Colonic mucosa (tissue), 4 donors: ENCODE data around the gene PHLDB2. TPM values are rescaled to one million over a fixed set of nuclear protein-coding genes. Genes with fewer than 3 reads are reported as not detected.

Source experiments
- DNase-seq: peaks from one replicate; pipeline ENCODE4 v3.0.0-alpha.2; 2020
- H3K27ac ChIP-seq: fragments of 200-600 bp; one replicate; pipeline ENCODE4 v1.8.0; 2021
- H3K27me3 ChIP-seq: fragments of 200-600 bp; one replicate; pipeline ENCODE4 v1.8.0; 2021
- H3K36me3 ChIP-seq: fragments of 200-600 bp; one replicate; pipeline ENCODE4 v1.8.0; 2021
- H3K4me1 ChIP-seq: fragments of 200-600 bp; one replicate; pipeline ENCODE4 v1.8.0; 2021; ENCODE audit warnings: mild to moderate bottlenecking
- H3K4me3 ChIP-seq: fragments of 200-600 bp; one replicate; pipeline ENCODE4 v1.8.0; 2021
- H3K9ac ChIP-seq, 2 donors: one replicate each; pipeline ENCODE4 v1.7.0; 2013; ENCODE audit warnings: control low read depth in 2 of 2, low read depth in 2 of 2, low read length in 2 of 2
- H3K9me3 ChIP-seq: fragments of 200-600 bp; one replicate; pipeline ENCODE4 v1.8.0; 2021
- CTCF ChIP-seq: fragments of 200-600 bp; IDR thresholded peaks from one replicate; pipeline ENCODE4 v1.8.0; 2022; ENCODE audit warnings: antibody characterized with exemption, mild to moderate bottlenecking
- intact Hi-C: fragments of 100-400 bp; cut with DNase I; formaldehyde crosslinking; loops from one replicate; pipeline ENCODE4 v1.14.1; 2022
- total RNA-seq, 2 donors: library from RNA; stranded (reverse); fragmentation: NEBNext Ultra II Directional in 1 of 2; extraction: Animal tissue kit (Norgen Biotek cat#: 25700) in 1 of 2; gene quantifications; one replicate each; pipeline ENCODE4 v1.2.1, GENCODE V29; 2021
- donor health status: healthy.
- donor health status: DM: no; HTN: no; CAD: no.
- donor health status: DM: no; HTN: no; CAD: no.

The PHLDB2 gene
- total RNA-seq, 2 donors from 2014 or later: 3.1 to 33.4 TPM

- H3K9ac ChIP-seq: no peak overlapping the region
- H3K27ac ChIP-seq: no peak overlapping the region
- intact Hi-C loops: no loop called here
- no peaks in the 10 kb centered on the region for H3K27me3 ChIP-seq
- H3K36me3 ChIP-seq: no peaks in the 10 kb centered on the region
- H3K4me3 ChIP-seq: no peak overlapping the region
- H3K4me1 ChIP-seq: no peaks in the 10 kb centered on the region
- DNase-seq: no peak
- TF ChIP-seq CTCF: no peak
- H3K9me3 ChIP-seq: no peaks in the 10 kb centered on the region
Measured at GRCh38 chr3:111882194-111882593, 23.1 kb downstream of the PHLDB2 start.

- Histone ChIP-seq H3K27ac (no peak overlapping the region), H3K9me3 (no peaks in the 10 kb centered on the region), H3K36me3 (no peaks in the 10 kb centered on the region), H3K9ac (no peak overlapping the region), H3K4me3 (no peak overlapping the region), H3K27me3 (no peaks in the 10 kb centered on the region), H3K4me1 (no peaks in the 10 kb centered on the region)
- intact Hi-C loops: no loop called here
- TF ChIP-seq CTCF: no peak
- no peak for DNase-seq
Measured at GRCh38 chr3:111882799-111883198, 23.7 kb downstream of the PHLDB2 start.

GRCh38 chr3:111884411-111885018, 25.4 kb downstream of the PHLDB2 start:
- no peak for DNase-seq
- H3K36me3 ChIP-seq: no peaks in the 10 kb centered on the region
- H3K27me3 ChIP-seq: no peaks in the 10 kb centered on the region
- intact Hi-C loops: no loop called here
- H3K9ac ChIP-seq: no peak overlapping the region
- H3K9me3 ChIP-seq: no peaks in the 10 kb centered on the region
- no peaks in the 10 kb centered on the region for H3K4me1 ChIP-seq
- H3K4me3 ChIP-seq: no peak overlapping the region
- H3K27ac ChIP-seq: no peak overlapping the region
- TF ChIP-seq CTCF: no peak

GRCh38 chr3:111885578-111885977, 26.5 kb downstream of the PHLDB2 start:
- Histone ChIP-seq H3K4me3 (no peak overlapping the region), H3K36me3 (no peaks in the 10 kb centered on the region), H3K9ac (no peak overlapping the region), H3K9me3 (no peaks in the 10 kb centered on the region), H3K27me3 (no peaks in the 10 kb centered on the region), H3K27ac (no peak overlapping the region), H3K4me1 (no peaks in the 10 kb centered on the region)
- no peak for TF ChIP-seq CTCF
- intact Hi-C loops: no loop called here
- no peak for DNase-seq

GRCh38 chr3:111890051-111890580, 31.1 kb downstream of the PHLDB2 start:
- Histone ChIP-seq H3K27ac (no peak overlapping the region), H3K9ac (no peak overlapping the region), H3K9me3 (no peaks in the 10 kb centered on the region), H3K27me3 (no peaks in the 10 kb centered on the region), H3K36me3 (no peaks in the 10 kb centered on the region), H3K4me1 (no peaks in the 10 kb centered on the region), H3K4me3 (no peak overlapping the region)
- intact Hi-C loops: no loop called here
- TF ChIP-seq CTCF: no peak
- DNase-seq: no peak
